ENCODE results near the gene HOXC12. TPM values are rescaled to one million over a fixed set of nuclear protein-coding genes. Genes with fewer than 3 reads are reported as not detected.

Gene HOXC12
- total RNA-seq, 1 donor from 2014 or later: not detected

DNA sequence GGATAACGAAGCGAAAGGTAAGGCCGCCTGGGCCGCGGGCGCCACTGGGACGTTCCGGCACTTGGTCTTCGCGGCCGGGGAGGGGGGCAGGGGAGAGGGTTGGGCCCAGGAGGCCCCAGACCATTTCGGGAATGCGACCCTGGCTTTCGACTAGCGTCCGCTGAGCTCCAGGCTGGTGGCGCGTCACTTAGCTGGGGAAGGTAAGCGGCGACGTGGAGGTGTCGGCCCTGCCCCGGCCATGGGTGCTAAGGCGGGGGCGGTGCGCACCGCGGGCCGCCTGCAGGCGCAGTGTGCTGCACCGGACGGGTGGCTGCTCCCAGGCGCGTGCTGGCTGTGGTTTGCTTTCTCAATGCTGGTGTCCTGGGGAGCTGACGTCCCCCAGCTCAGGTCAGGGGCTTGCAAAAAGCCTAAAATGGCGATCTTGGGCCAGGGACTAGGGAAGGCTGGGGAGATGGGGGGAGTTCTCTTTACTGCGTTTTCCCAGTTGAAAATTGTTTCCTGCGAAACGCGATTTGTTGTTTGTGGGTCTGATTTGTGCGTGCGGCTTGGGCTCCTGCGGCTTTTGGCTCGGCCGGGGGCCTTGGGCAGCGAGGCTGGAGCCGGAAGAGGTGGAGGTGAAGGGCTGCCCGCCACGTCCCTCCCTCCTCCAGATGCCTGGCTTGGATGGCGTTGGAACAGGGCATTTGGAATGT, 31.4 kb downstream of the HOXC12 start:
- H3K4me1 Mint-ChIP-seq (ENCODE audit: unreplicated experiment): peaks cover 14% of the 10 kb centered on the region
- H3K36me3 Mint-ChIP-seq: no peaks in the 10 kb centered on the region
- no peak for DNase-seq (ENCODE audit: extremely low spot score, unreplicated experiment)
- TF ChIP-seq, protein P1, sequence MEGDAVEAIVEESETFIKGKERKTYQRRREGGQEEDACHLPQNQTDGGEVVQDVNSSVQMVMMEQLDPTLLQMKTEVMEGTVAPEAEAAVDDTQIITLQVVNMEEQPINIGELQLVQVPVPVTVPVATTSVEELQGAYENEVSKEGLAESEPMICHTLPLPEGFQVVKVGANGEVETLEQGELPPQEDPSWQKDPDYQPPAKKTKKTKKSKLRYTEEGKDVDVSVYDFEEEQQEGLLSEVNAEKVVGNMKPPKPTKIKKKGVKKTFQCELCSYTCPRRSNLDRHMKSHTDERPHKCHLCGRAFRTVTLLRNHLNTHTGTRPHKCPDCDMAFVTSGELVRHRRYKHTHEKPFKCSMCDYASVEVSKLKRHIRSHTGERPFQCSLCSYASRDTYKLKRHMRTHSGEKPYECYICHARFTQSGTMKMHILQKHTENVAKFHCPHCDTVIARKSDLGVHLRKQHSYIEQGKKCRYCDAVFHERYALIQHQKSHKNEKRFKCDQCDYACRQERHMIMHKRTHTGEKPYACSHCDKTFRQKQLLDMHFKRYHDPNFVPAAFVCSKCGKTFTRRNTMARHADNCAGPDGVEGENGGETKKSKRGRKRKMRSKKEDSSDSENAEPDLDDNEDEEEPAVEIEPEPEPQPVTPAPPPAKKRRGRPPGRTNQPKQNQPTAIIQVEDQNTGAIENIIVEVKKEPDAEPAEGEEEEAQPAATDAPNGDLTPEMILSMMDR (conservative IDR thresholded peaks at IDR 0.05): no peak
- no peaks in the 10 kb centered on the region for H3K9me3 Mint-ChIP-seq
- H3K27me3 Mint-ChIP-seq: peaks cover 98% of the 10 kb centered on the region
- peak overlapping the region; percentile 65 for H3K4me3 Mint-ChIP-seq
- H3K27ac Mint-ChIP-seq: no peak overlapping the region

DNA sequence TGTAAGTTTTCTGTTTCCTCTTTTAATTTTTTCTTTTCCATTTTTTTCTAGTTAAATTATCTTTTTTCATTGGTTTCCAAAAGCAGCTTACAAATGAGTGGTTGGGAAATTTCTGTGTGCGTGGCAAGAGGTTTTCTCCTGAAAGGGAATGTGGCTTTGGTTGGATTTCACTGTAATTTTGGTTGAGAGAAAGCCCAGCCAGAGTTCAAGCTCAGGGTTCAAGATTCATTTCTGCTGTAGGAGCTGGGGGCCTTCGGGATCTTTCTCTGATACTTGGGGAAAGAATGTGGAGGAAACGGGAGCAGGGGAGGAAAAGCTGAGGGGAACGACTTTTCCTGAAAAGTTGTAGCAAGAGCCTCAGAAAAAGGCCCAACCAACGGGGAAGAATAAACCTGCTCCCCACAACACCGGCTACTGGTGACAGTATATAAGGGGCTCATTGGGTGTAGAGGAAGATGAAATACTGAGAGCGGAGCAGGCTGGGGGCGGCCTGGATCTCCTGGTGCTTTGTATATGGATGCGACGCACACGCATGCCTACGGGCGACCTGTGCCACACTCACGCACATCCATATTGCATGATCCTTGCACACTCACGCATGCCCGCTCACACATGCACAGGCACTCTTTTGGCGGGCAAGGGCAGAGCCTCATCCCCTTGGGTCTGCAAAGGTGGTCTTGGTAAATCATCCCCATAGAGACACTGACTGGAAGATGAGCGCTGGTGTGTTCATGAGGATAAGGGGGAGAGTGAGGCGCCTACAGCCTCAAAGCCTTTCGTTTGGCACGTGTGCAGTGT, 32.2 kb downstream of the HOXC12 start:
- Mint-ChIP-seq H3K4me3 (no peak overlapping the region), H3K27ac (no peak overlapping the region), H3K36me3 (no peaks in the 10 kb centered on the region), H3K27me3 (peaks cover 98% of the 10 kb centered on the region), H3K9me3 (no peaks in the 10 kb centered on the region), H3K4me1 (ENCODE audit: unreplicated experiment) (peaks cover 14% of the 10 kb centered on the region)
- TF ChIP-seq, protein P1 (conservative IDR thresholded peaks at IDR 0.05): no peak
- DNase-seq (ENCODE audit: extremely low spot score, unreplicated experiment): no peak

DNA sequence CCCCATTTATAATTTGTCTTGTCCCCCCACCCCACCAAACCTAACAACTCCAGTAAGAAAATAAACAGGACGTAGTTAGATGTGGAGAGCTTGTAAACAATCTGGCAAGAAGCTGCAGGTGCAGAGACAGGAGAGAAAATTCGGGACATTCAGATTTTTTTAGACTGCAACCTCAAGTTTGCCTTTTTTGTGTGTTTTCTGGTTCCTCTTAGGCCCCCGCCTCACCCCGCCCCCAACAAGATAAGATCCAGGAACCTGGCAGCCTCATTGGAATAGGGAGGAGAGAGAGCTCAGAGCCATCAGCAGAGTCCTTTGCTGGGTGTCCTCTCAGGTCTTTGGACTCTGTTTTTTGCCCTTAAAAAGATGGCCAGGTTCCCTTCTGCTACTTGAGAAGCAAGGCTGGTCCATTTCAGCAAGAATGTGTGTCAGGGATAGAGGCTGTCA, 33.1 kb downstream of the HOXC12 start:
- Mint-ChIP-seq H3K27ac (no peak overlapping the region), H3K4me1 (ENCODE audit: unreplicated experiment) (peaks cover 14% of the 10 kb centered on the region), H3K27me3 (peaks cover 98% of the 10 kb centered on the region), H3K4me3 (no peak overlapping the region), H3K9me3 (no peaks in the 10 kb centered on the region), H3K36me3 (no peaks in the 10 kb centered on the region)
- no peak for DNase-seq (ENCODE audit: extremely low spot score, unreplicated experiment)
- TF ChIP-seq, protein P1 (conservative IDR thresholded peaks at IDR 0.05): no peak

DNA sequence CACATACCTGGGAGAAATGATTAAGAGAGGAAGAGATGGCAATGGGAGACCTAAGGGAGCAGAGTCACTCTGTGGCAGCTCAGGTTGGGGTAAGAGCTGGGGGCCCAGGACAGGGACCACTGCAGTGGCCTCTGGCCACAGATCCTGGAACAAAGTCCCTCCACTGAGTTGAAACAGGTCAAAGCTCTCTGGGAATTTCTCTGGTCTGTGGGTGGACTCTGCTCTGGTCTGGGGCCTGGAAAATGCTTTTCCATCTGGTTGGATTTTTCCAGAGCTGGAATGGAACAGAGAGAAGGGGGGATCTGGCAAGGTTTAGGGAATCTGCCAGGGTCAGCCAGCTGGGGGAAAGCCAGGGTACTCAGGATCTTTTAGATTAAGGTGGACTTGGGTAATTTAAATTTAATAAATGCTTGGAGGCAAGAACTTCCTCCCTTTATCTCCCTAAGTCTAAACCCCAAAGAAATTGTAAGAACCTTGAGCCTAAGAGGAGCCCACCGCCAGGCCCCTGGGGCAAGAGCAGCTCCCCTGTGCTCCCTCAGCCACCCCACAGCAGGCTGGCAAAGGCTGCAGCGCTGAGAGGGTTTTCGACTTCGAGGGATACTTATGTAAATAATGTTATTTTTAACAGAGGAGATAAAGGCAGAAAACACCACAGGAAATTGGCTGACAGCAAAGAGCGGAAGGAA, 34.0 kb downstream of the HOXC12 start:
- TF ChIP-seq, protein P1 (conservative IDR thresholded peaks at IDR 0.05): no peak
- peak overlapping the region; percentile 45 for H3K4me3 Mint-ChIP-seq

DNA sequence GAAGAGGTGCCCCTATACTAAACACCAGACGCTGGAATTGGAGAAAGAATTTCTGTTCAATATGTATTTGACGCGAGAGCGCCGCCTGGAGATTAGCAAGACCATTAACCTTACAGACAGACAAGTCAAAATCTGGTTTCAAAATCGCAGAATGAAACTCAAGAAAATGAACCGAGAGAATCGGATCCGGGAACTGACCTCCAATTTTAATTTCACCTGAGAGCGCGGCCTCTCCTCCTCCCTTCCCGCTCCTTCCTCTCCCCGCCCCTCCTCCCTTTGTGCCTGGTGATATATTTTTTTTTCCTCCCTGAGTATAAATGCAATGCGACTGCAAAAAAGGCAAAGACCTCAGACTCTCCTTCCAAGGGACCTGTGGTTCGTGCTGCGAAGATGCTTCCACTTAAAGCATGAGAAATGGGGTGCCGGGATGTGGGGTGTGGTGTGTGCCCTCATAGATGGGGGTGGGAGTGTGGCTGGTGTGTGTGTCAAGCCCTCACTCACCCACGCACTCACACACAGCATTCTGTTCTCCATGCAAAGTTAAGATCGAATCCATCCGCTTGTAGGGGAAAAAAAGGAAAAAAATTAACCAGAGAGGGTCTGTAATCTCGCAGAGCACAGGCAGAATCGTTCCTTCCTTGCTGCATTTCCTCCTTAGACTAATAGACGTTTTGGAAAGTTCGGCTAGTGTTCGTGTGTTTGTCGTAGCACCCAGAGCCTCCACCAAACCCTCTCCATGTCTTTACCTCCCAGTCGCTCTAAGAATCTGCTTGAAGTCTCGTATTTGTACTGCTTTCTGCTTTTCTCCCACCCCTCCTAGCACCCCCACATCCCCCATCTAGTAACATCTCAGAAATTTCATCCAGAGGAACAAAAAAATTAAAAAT, 34.8 kb downstream of the HOXC12 start:
- H3K4me1 Mint-ChIP-seq (ENCODE audit: unreplicated experiment): peaks cover 19% of the 10 kb centered on the region
- no peaks in the 10 kb centered on the region for H3K36me3 Mint-ChIP-seq
- no peak for DNase-seq (ENCODE audit: extremely low spot score, unreplicated experiment)
- H3K9me3 Mint-ChIP-seq: no peaks in the 10 kb centered on the region
- TF ChIP-seq, protein P1 (conservative IDR thresholded peaks at IDR 0.05): peak; percentile 56
- H3K27me3 Mint-ChIP-seq: peaks cover 100% of the 10 kb centered on the region
- H3K27ac Mint-ChIP-seq: peak overlapping the region; percentile 18
- peak overlapping the region; percentile 45 for H3K4me3 Mint-ChIP-seq

More for the DNA sequence above, 34.0 kb downstream of the HOXC12 start:
- peaks cover 14% of the 10 kb centered on the region for H3K4me1 Mint-ChIP-seq (ENCODE audit: unreplicated experiment)
- peaks cover 98% of the 10 kb centered on the region for H3K27me3 Mint-ChIP-seq
- H3K27ac Mint-ChIP-seq: no peak overlapping the region
- H3K9me3 Mint-ChIP-seq: no peaks in the 10 kb centered on the region
- H3K36me3 Mint-ChIP-seq: no peaks in the 10 kb centered on the region
- no peak for DNase-seq (ENCODE audit: extremely low spot score, unreplicated experiment)

Measured in type B pancreatic cell (in vitro differentiated cells).